Spleen (tissue), 7 donors: ENCODE measurements around the gene KPNA3.

Experiments
- POLR2A ChIP-seq, 3 donors: fragments of 450-650 bp; IDR thresholded peaks; one replicate each; pipeline ENCODE4 v1.5.1; 2017; ENCODE audit warnings: antibody characterized with exemption in 3 of 3, mild to moderate bottlenecking in 1 of 3
- POLR2AphosphoS5 ChIP-seq, 3 donors: sonication (generic); formaldehyde crosslinking; IDR thresholded peaks; one replicate each; pipeline ENCODE4 v1.5.1; 2017; ENCODE audit warnings: antibody characterized with exemption in 3 of 3
- TF ChIP-seq, protein P1 (sequence below), 11 experiments: fragments of 200-600 bp in 7 of 11; fragments of 450-650 bp in 4 of 11; sonication (generic) in 4 of 11; IDR thresholded peaks in 8 of 11; conservative IDR thresholded peaks in 3 of 11; 1 replicate in 7 of 11; 2 replicates in 4 of 11; pipeline versions ENCODE4 v1.4.0 to v1.8.0; 2016 to 2021; ENCODE audit warnings: antibody characterized with exemption in 11 of 11, inconsistent platforms in 4 of 11, mild to moderate bottlenecking in 1 of 11
- donor health status: DM: no; HTN: no; CAD: no; lungs with moderate emphysema.
- donor health status: DM: no; HTN: no; CAD: no.
- donor health status: DM: no; HTN: no; CAD: no.

DNA sequence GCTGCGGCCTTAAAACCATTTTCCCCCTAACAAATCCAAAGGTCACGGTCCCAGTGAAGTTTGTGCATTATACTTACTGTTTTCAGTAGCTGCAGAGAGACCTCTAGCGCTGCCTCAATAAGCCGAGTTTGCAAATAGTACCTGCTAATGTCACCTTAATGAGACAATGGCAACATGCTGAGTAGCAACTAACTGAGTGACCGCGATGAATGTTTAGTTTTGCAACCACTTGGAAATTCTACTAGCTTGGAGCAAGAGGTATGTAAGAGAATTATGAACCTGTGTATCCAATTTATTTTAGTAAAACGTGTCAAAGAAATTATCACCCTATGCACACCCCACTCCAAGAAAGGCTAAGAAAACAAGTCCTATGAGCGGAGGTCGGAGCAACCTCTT, 1.2 kb downstream of the KPNA3 start:
- TF ChIP-seq, protein P1, sequence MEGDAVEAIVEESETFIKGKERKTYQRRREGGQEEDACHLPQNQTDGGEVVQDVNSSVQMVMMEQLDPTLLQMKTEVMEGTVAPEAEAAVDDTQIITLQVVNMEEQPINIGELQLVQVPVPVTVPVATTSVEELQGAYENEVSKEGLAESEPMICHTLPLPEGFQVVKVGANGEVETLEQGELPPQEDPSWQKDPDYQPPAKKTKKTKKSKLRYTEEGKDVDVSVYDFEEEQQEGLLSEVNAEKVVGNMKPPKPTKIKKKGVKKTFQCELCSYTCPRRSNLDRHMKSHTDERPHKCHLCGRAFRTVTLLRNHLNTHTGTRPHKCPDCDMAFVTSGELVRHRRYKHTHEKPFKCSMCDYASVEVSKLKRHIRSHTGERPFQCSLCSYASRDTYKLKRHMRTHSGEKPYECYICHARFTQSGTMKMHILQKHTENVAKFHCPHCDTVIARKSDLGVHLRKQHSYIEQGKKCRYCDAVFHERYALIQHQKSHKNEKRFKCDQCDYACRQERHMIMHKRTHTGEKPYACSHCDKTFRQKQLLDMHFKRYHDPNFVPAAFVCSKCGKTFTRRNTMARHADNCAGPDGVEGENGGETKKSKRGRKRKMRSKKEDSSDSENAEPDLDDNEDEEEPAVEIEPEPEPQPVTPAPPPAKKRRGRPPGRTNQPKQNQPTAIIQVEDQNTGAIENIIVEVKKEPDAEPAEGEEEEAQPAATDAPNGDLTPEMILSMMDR (IDR thresholded peaks at IDR 0.05 in 8 of 11, conservative IDR thresholded peaks at IDR 0.05 in 3 of 11): no peak
- TF ChIP-seq POLR2A (IDR thresholded peaks at IDR 0.05) (no peak), POLR2AphosphoS5 (IDR thresholded peaks at IDR 0.05) (no peak)
